HCT116 (cell line): ENCODE measurements around the gene NUP188. TPM values are rescaled to one million over a fixed set of nuclear protein-coding genes. Genes with fewer than 3 reads are reported as not detected.

Source experiments
- ATAC-seq: fragments of 200-7000 bp; cut with Tn5 transposase; 2 replicates; pipeline ENCODE4 v1.9.1; 2020; ENCODE audit warnings: mild to moderate bottlenecking, moderate library complexity
- BruUV-seq: library from RNA; stranded (reverse); fragments of 400-500 nt; replicated peaks from 2 replicates; lab custom pipeline; 2021; lab: Mats Ljungman, UMichigan
- CTCF ChIA-PET: fragments of 300-600 bp; sonication (Branson Sonifier 250); formaldehyde crosslinking; loops from one replicate; lab custom pipeline; 2021; ENCODE audit warnings: antibody characterized with exemption; lab: Charles Lee
- POLR2A ChIA-PET: fragments of 300-600, 350-600 bp; sonication (Branson Sonifier 250); formaldehyde crosslinking; loops from one replicate; lab custom pipeline; 2021; ENCODE audit warnings: antibody characterized with exemption; lab: Charles Lee
- RAD21 ChIA-PET, 2 experiments: fragments of 300-600 bp; sonication (Branson Sonifier 250); formaldehyde crosslinking; loops; one replicate each; lab custom pipeline; 2023; ENCODE audit warnings: low total read pairs in 2 of 2; ENCODE audit not compliant: uncharacterized antibody in 2 of 2, unreplicated experiment in 2 of 2, low non-redundant PET in 1 of 2; lab: Charles Lee
- DNase-seq: peaks from one replicate; pipeline ENCODE4 v3.0.0-alpha.2; 2010; ENCODE audit warnings: low read depth, low spot score
- H2AFZ ChIP-seq: fragments of 200-600 bp; shearing (Covaris generic), sonication (generic); 2 replicates; pipeline ENCODE4 v1.6.1; 2017; ENCODE audit warnings: low read depth, mixed run types, mixed read lengths, antibody characterized with exemption, low read length; ENCODE audit not compliant: poor library complexity, severe bottlenecking
- H3K27ac ChIP-seq: 2 replicates; pipeline ENCODE4 v1.5.1; 2012; ENCODE audit warnings: low read depth, low read length
- H3K27me3 ChIP-seq: fragments of 200-600 bp; sonication (generic); 2 replicates; pipeline ENCODE4 v1.6.1; 2016; ENCODE audit warnings: mixed run types, low read length, mixed read lengths; ENCODE audit not compliant: insufficient read depth
- H3K36me3 ChIP-seq, 2 experiments: fragments of 200-500 bp in 1 of 2; fragments of 200-600 bp in 1 of 2; sonication (Bioruptor generic) in 1 of 2; sonication (generic) in 1 of 2; 2 replicates each; pipeline versions ENCODE4 v1.5.1 to v1.6.1; 2014 to 2016; ENCODE audit warnings: low read length in 2 of 2, inconsistent platforms in 1 of 2, mixed read lengths in 1 of 2, mixed run types in 1 of 2; ENCODE audit not compliant: insufficient read depth in 2 of 2, control insufficient read depth in 1 of 2
- H3K4me1 ChIP-seq, 2 experiments: fragments of 200-600 bp in 1 of 2; sonication (generic) in 1 of 2; 2 replicates each; pipeline versions ENCODE4 v1.5.1 to v1.6.1; 2012 to 2017; ENCODE audit warnings: low read length in 2 of 2, inconsistent platforms in 1 of 2, mild to moderate bottlenecking in 1 of 2, mixed read lengths in 1 of 2, mixed run types in 1 of 2, moderate library complexity in 1 of 2; ENCODE audit not compliant: insufficient read depth in 2 of 2, control insufficient read depth in 1 of 2
- H3K4me2 ChIP-seq: fragments of 200-600 bp; sonication (generic); 2 replicates; pipeline ENCODE4 v1.6.1; 2017; ENCODE audit warnings: mixed run types, low read length, mixed read lengths
- H3K4me3 ChIP-seq, 2 experiments: fragments of 200-600 bp in 1 of 2; sonication (generic) in 1 of 2; replicated peaks in 1 of 2; 2 replicates each; pipeline ENCODE4 v1.5.1; 2011 to 2016; ENCODE audit warnings: low read length in 2 of 2, control low read depth in 1 of 2, low read depth in 1 of 2, mild to moderate bottlenecking in 1 of 2, mixed read lengths in 1 of 2, mixed run types in 1 of 2
- H3K79me2 ChIP-seq: fragments of 200-600 bp; sonication (generic); 2 replicates; pipeline ENCODE4 v1.6.1; 2017; ENCODE audit warnings: mild to moderate bottlenecking, mixed run types, low read length, moderate library complexity, mixed read lengths; ENCODE audit not compliant: insufficient read depth
- H3K9ac ChIP-seq: fragments of 200-600 bp; sonication (generic); 2 replicates; pipeline ENCODE4 v1.6.1; 2016; ENCODE audit warnings: low read length, mixed read lengths
- H3K9me2 ChIP-seq: fragments of 200-600 bp; sonication (generic), shearing (Covaris generic); 2 replicates; pipeline ENCODE4 v1.6.1; 2017; ENCODE audit warnings: mixed run types, mild to moderate bottlenecking, moderate library complexity; ENCODE audit not compliant: insufficient read depth
- H3K9me3 ChIP-seq, 2 experiments: fragments of 200-500 bp in 1 of 2; fragments of 200-600 bp in 1 of 2; sonication (Bioruptor generic) in 1 of 2; sonication (generic) in 1 of 2; 2 replicates each; pipeline ENCODE4 v1.6.1; 2014 to 2017; ENCODE audit warnings: low read length in 2 of 2, mixed read lengths in 2 of 2, inconsistent platforms in 1 of 2, low read depth in 1 of 2, mild to moderate bottlenecking in 1 of 2, mixed run types in 1 of 2, moderate library complexity in 1 of 2; ENCODE audit not compliant: control insufficient read depth in 1 of 2, insufficient read depth in 1 of 2
- H4K20me1 ChIP-seq: fragments of 200-600 bp; sonication (generic), shearing (Covaris generic); 2 replicates; pipeline ENCODE4 v1.6.1; 2017; ENCODE audit warnings: mixed run types, mild to moderate bottlenecking, moderate library complexity; ENCODE audit not compliant: insufficient read depth
- CBX3 ChIP-seq: IDR thresholded peaks from 2 replicates; pipeline ENCODE4 v1.6.1; 2012; ENCODE audit warnings: low read depth
- CEBPB ChIP-seq: IDR thresholded peaks from 2 replicates; pipeline ENCODE4 v1.6.1; 2012; ENCODE audit warnings: low read depth
- EGR1 ChIP-seq: IDR thresholded peaks from 2 replicates; pipeline ENCODE4 v1.6.1; 2012; ENCODE audit warnings: low read depth
- EZH2 ChIP-seq: fragments of 200-600 bp; sonication (generic); IDR thresholded peaks from 2 replicates; pipeline ENCODE4 v1.6.1; 2017; ENCODE audit warnings: antibody characterized with exemption, mixed run types
- POLR2AphosphoS5 ChIP-seq: IDR thresholded peaks from 2 replicates; pipeline ENCODE4 v1.6.1; 2011; ENCODE audit warnings: mild to moderate bottlenecking, low read depth, low read length, moderate library complexity
- RAD21 ChIP-seq: IDR thresholded peaks from 2 replicates; pipeline ENCODE4 v1.6.1; 2012; ENCODE audit warnings: low read depth, mild to moderate bottlenecking
- ZFX ChIP-seq: fragments of 450-650 bp; IDR thresholded peaks from 2 replicates; pipeline ENCODE4 v1.6.1; 2017
- intact Hi-C: fragments of 100-400 bp; cut with micrococcal nuclease; formaldehyde crosslinking; loops from 2 replicates; pipeline ENCODE4 v1.10.0; 2022
- total RNA-seq: library from RNA; stranded (reverse); gene quantifications from one replicate; pipeline ENCODE4 v1.2.1, GENCODE V29; 2021; ENCODE audit not compliant: unreplicated experiment
- TF ChIP-seq, protein P1 (sequence below): IDR thresholded peaks from 2 replicates; pipeline ENCODE4 v1.6.1; 2012

NUP188 gene
- total RNA-seq, 1 experiment from 2014 or later, result 115 TPM

GRCh38 chr9:129027224-129027684, 79.8 kb downstream of the NUP188 start:
- H4K20me1 ChIP-seq, result no peaks in the 10 kb centered on the region; the same call in 1 of the 2 replicates
- H3K36me3 ChIP-seq, result no peaks in the 10 kb centered on the region
- peak overlapping the region; percentile 89 to 96 for H3K4me3 ChIP-seq
- ChIA-PET POLR2A (no interaction called here), RAD21 (interaction anchor here in 1 of 2 experiments (1.1 kb wide), 1 partner anchor 34 kb away, joined by 3 read pairs; no protein-coding TSS in a partner anchor), CTCF (no interaction called here)
- peak overlapping the region; percentile 89 for H3K9ac ChIP-seq
- ATAC-seq, result no peak
- no TSS peak for BruUV-seq
- H3K27ac ChIP-seq, result peak overlapping the region; percentile 80
- no peaks in the 10 kb centered on the region for H3K9me2 ChIP-seq
- H3K4me2 ChIP-seq, result peak overlapping the region; percentile 99
- H3K27me3 ChIP-seq, result no peaks in the 10 kb centered on the region
- H2AFZ ChIP-seq, result no peak overlapping the region
- no peaks in the 10 kb centered on the region for H3K9me3 ChIP-seq
- H3K4me1 ChIP-seq, result peaks cover 28 to 50% of the 10 kb centered on the region in 2 experiments; a peak in 3 of 4 replicates
- intact Hi-C loops, result no loop called here
- no peak for DNase-seq
- peaks cover 39% of the 10 kb centered on the region for H3K79me2 ChIP-seq
- TF ChIP-seq ZFX, result no peak
- no peak for TF ChIP-seq CBX3
- TF ChIP-seq EZH2, result no peak
- TF ChIP-seq, protein P1, sequence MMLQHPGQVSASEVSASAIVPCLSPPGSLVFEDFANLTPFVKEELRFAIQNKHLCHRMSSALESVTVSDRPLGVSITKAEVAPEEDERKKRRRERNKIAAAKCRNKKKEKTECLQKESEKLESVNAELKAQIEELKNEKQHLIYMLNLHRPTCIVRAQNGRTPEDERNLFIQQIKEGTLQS, result no peak
- TF ChIP-seq CEBPB, result no peak
- TF ChIP-seq EGR1, result no peak

GRCh38 chr9:129027685-129028191, 80.2 kb downstream of the NUP188 start:
- CTCF ChIA-PET, result interaction anchor here (0.6 to 0.9 kb wide), 8 partner anchors 8 to 997 kb away, joined by 3 to 11 read pairs (median 4); partner anchors contain the start of gene DOLPP1
- H2AFZ ChIP-seq, result no peak overlapping the region

More at GRCh38 chr9:129027685-129028191, 80.2 kb downstream of the NUP188 start:
- POLR2A ChIA-PET, result interaction anchor here (0.5 to 1.0 kb wide), 4 partner anchors 9 to 507 kb away, joined by 3 to 4 read pairs (median 3); partner anchors contain the start of genes DOLPP1 and MIGA2
- no peak for DNase-seq
- TF ChIP-seq, protein P1, result no peak
- TF ChIP-seq POLR2AphosphoS5 (no peak), RAD21 (no peak), ZFX (peak; percentile 91; the same call in 1 of the 2 replicates)
- Histone ChIP-seq H3K9ac (peak overlapping the region; percentile 89), H3K27me3 (no peaks in the 10 kb centered on the region), H3K4me1 (peaks cover 28 to 48% of the 10 kb centered on the region in 2 experiments; a peak in 3 of 4 replicates), H3K27ac (peak overlapping the region; percentile 80), H3K36me3 (no peaks in the 10 kb centered on the region), H3K9me3 (no peaks in the 10 kb centered on the region), H3K4me3 (peak overlapping the region; percentile 89 to 96), H3K4me2 (peak overlapping the region; percentile 99), H4K20me1 (no peaks in the 10 kb centered on the region; the same call in 1 of the 2 replicates), H3K9me2 (no peaks in the 10 kb centered on the region), H3K79me2 (peaks cover 34% of the 10 kb centered on the region)
- peak; percentile 69 for ATAC-seq
- RAD21 ChIA-PET, result interaction anchor here in 1 of 2 experiments (1.1 kb wide), 1 partner anchor 35 kb away, joined by 3 read pairs; no protein-coding TSS in a partner anchor
- no TSS peak for BruUV-seq
- intact Hi-C loops, result loop anchor here (2.0 kb wide), 1 partner anchor 53 kb away; the partner anchor contains the start of gene DOLPP1
